ENCODE measurements around the gene CCDC187. TPM values are rescaled to one million over a fixed set of nuclear protein-coding genes. Genes with fewer than 3 reads are reported as not detected.

CCDC187 gene
- total RNA-seq, 2 donors from 2014 or later = 1.2 TPM; not detected in 1

DNA sequence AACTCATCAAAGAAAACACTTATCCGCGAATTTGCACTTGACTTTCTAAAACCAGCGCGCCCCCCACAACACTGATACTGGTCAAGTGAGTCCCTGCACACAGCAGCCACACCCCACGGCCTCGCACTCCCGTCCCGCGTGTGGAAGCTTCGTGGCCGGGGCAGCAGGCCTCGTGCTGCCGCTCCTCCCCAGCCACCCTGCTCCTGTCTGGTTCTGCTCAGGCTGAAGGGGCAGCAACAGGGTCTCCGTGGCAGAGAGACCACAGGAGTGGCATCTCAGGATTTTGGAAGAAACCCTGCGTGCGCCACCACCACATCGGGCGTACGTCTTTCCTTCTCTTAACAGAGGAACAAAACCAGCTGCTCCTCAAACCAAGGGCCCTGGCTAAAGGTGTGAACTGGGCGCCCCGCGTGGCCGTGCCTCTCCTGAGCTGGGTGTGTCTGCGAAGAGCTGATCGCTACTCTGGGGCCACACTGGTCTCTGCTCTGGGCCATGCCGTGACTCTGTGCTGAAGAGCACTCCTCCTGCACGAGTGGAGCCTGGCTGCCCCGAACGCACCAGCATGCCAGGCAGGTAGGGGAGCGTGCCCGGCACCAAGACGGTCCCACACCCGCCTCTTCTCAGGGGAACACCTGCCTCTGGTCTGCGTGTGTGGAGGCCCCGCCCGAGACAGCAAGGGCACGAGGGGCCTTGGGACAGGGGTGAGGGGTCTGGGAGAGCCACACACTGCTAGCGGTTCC, 81.6 kb downstream of the CCDC187 start:
- Histone ChIP-seq H3K36me3 (peaks cover 0 to 6% of the 10 kb centered on the region in 2 donors), H3K4me1 (replicated peaks) (no peaks in the 10 kb centered on the region), H3K27me3 (replicated peaks; ENCODE audit: insufficient read depth) (no peaks in the 10 kb centered on the region), H3K9me3 (no peaks in the 10 kb centered on the region), H3K27ac (no peak overlapping the region), H3K4me3 (no peak overlapping the region)
- WGBS = 95% methylated on average over 38 of the region's 38 CpGs
- DNase-seq (ENCODE audit: low spot score) = no peak
- TF ChIP-seq, protein P1, sequence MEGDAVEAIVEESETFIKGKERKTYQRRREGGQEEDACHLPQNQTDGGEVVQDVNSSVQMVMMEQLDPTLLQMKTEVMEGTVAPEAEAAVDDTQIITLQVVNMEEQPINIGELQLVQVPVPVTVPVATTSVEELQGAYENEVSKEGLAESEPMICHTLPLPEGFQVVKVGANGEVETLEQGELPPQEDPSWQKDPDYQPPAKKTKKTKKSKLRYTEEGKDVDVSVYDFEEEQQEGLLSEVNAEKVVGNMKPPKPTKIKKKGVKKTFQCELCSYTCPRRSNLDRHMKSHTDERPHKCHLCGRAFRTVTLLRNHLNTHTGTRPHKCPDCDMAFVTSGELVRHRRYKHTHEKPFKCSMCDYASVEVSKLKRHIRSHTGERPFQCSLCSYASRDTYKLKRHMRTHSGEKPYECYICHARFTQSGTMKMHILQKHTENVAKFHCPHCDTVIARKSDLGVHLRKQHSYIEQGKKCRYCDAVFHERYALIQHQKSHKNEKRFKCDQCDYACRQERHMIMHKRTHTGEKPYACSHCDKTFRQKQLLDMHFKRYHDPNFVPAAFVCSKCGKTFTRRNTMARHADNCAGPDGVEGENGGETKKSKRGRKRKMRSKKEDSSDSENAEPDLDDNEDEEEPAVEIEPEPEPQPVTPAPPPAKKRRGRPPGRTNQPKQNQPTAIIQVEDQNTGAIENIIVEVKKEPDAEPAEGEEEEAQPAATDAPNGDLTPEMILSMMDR (IDR thresholded peaks at IDR 0.05) = no peak
- no peak for TF ChIP-seq POLR2AphosphoS5 (IDR thresholded peaks at IDR 0.05)
- no peak for TF ChIP-seq POLR2A (IDR thresholded peaks at IDR 0.05)
- intact Hi-C loops (cut with DNase I) = no loop called here

DNA sequence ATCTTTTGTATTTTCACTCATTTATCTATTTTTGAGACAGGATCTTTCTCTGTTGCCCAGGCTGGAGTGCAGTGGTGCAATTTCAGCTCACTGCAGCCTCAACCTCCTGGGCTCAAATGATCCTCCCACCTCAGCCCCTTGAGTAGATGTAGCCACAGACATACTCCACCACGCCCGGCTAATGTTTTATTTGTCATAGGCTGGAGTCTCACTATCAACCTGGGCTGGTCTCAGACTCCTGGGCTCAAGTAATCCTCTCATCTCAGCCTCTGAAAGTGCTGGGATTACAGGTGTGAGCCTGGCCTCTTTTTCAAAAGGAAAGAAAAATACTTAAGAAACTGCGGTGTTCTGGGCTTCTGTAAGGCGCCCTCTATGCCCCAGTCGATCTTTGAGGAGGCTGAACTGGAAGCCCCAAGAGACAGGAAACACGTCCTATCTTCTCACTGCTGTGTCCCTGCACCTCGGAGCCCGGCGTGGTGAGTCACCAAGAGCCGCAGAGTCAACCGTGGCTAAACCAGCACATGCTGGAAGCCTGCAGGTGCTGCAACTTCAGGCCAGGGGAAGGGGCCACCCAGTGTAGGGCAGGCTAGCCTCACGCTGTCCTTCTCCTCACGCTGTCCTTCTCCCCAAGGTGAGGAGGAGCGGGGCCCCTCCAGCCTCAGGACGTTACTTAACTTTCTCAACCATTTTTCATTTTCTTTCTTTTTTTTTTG, 83.7 kb downstream of the CCDC187 start:
- H3K9me3 ChIP-seq = no peaks in the 10 kb centered on the region
- H3K27ac ChIP-seq = no peak overlapping the region
- no peak for DNase-seq (ENCODE audit: low spot score)
- no peaks in the 10 kb centered on the region for H3K4me1 ChIP-seq (replicated peaks)
- peaks cover 0 to 6% of the 10 kb centered on the region in 2 donors for H3K36me3 ChIP-seq
- intact Hi-C loops (cut with DNase I) = no loop called here
- H3K27me3 ChIP-seq (replicated peaks; ENCODE audit: insufficient read depth) = no peaks in the 10 kb centered on the region
- TF ChIP-seq POLR2AphosphoS5 (IDR thresholded peaks at IDR 0.05) = no peak
- TF ChIP-seq, protein P1 (IDR thresholded peaks at IDR 0.05) = no peak
- TF ChIP-seq POLR2A (IDR thresholded peaks at IDR 0.05) = no peak
- 86% methylated on average over 15 of the region's 15 CpGs for WGBS
- no peak overlapping the region for H3K4me3 ChIP-seq

DNA sequence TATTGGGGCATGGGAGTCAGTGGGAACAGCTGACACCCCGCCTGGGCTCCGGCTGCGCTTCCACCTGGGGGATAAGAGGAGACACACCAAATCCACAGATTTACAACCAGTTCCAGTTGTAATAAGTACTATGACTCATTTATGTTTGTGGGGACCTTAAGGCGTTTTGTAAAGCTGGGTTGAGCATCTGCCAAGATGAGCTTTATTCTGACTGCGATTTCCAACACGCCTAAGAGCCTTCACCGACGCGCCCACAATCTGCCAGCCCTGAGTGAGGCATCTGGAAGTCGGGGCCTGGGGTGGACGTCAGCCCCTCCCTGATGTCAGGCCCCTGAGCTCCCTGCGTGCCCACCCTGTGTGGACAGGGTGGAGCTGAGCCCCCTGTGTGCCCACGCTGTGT, 84.6 kb downstream of the CCDC187 start:
- H3K36me3 ChIP-seq = peaks cover 0 to 6% of the 10 kb centered on the region in 2 donors
- intact Hi-C loops (cut with DNase I) = no loop called here
- H3K4me1 ChIP-seq (replicated peaks) = no peaks in the 10 kb centered on the region
- H3K9me3 ChIP-seq = no peaks in the 10 kb centered on the region
- 62% methylated on average over 13 of the region's 13 CpGs for WGBS
- no peak overlapping the region for H3K27ac ChIP-seq
- H3K27me3 ChIP-seq (replicated peaks; ENCODE audit: insufficient read depth) = no peaks in the 10 kb centered on the region
- TF ChIP-seq POLR2AphosphoS5 (IDR thresholded peaks at IDR 0.05) (no peak), POLR2A (IDR thresholded peaks at IDR 0.05) (no peak)
- TF ChIP-seq, protein P1 (IDR thresholded peaks at IDR 0.05) = no peak
- no peak for DNase-seq (ENCODE audit: low spot score)
- H3K4me3 ChIP-seq = no peak overlapping the region

DNA sequence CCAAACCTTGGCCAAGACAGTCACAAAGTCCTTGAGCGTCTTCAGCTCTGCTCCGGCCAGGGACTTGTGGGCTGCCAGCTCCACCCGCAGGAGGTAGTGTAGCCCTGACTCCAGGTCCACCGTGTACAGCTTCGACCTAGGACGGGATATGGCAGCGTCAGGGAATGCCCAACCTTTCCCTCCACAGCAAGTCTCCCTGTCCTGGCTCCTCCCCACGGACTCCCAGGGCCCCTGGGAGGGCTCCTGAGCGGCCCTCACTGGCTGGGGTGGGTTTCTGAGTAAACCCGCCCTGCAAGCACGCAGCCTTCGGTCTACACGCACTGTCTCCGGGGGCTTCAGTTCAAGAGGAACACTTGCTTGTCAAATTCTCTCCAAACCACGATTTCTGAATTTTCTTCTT, 85.2 kb downstream of the CCDC187 start:
- Histone ChIP-seq H3K36me3 (peaks cover 3 to 5% of the 10 kb centered on the region in 2 donors), H3K4me1 (replicated peaks) (no peaks in the 10 kb centered on the region), H3K9me3 (no peaks in the 10 kb centered on the region), H3K27ac (no peak overlapping the region), H3K4me3 (no peak overlapping the region), H3K27me3 (replicated peaks; ENCODE audit: insufficient read depth) (no peaks in the 10 kb centered on the region)
- TF ChIP-seq, protein P1 (IDR thresholded peaks at IDR 0.05) = no peak
- TF ChIP-seq POLR2AphosphoS5 (IDR thresholded peaks at IDR 0.05) = no peak
- no peak for TF ChIP-seq POLR2A (IDR thresholded peaks at IDR 0.05)
- intact Hi-C loops (cut with DNase I) = no loop called here
- DNase-seq (ENCODE audit: low spot score) = no peak
- WGBS = 82% methylated on average over 15 of the region's 15 CpGs
